ENCODE data around the gene NPDC1.

The NPDC1 gene

DNA sequence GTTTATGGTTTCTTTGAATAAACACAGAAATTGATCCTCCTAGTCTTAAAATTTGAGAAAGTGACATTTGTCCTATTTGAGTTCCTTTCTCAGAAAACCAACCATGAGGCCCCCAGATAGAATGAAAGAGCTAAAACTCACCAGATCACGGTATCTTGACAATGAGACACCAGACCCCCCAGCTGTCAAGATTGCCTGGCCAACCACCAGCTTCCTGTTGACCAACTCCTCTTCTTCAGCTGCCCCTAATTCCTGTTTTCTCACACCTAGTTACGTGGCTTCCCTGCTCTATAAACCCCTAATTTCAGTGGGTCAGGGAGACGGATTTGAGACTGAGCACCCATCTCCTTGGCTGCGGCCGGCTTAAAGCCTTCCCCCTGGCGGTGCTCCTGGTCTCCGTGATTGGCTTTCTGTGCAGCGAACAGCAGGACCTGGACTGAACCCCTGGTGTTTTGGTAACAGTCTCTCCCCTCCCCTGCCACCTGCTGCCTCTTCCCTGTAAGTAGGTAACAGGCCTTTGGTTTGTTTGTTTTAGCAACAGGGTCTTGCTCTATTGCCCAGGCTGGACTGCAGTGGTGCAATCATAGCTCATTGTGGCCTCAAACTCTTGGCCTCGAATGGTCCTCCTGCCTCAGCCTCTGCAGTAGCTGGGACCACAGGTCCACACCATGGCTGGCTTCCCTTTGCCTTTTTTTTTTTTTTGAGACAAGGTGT, 12.7 kb upstream of the NPDC1 start:
- POLR2A ChIA-PET (ENCODE audit: low non-redundant PET) = interaction anchor here (0.6 to 0.7 kb wide), 2 partner anchors 26 to 232 kb away, joined by 3 to 4 read pairs; no protein-coding TSS in a partner anchor
- CTCF ChIA-PET = interaction anchor here (0.5 to 1.5 kb wide), 4 partner anchors 9 to 385 kb away, joined by 3 to 5 read pairs (median 4); no protein-coding TSS in a partner anchor
- H3K27ac ChIP-seq = peak overlapping the region; percentile 49
- no peak for DNase-seq (ENCODE audit: low spot score)
- TF ChIP-seq, protein P1, sequence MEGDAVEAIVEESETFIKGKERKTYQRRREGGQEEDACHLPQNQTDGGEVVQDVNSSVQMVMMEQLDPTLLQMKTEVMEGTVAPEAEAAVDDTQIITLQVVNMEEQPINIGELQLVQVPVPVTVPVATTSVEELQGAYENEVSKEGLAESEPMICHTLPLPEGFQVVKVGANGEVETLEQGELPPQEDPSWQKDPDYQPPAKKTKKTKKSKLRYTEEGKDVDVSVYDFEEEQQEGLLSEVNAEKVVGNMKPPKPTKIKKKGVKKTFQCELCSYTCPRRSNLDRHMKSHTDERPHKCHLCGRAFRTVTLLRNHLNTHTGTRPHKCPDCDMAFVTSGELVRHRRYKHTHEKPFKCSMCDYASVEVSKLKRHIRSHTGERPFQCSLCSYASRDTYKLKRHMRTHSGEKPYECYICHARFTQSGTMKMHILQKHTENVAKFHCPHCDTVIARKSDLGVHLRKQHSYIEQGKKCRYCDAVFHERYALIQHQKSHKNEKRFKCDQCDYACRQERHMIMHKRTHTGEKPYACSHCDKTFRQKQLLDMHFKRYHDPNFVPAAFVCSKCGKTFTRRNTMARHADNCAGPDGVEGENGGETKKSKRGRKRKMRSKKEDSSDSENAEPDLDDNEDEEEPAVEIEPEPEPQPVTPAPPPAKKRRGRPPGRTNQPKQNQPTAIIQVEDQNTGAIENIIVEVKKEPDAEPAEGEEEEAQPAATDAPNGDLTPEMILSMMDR (conservative IDR thresholded peaks at IDR 0.05; ENCODE audit: low read depth) = no peak

DNA sequence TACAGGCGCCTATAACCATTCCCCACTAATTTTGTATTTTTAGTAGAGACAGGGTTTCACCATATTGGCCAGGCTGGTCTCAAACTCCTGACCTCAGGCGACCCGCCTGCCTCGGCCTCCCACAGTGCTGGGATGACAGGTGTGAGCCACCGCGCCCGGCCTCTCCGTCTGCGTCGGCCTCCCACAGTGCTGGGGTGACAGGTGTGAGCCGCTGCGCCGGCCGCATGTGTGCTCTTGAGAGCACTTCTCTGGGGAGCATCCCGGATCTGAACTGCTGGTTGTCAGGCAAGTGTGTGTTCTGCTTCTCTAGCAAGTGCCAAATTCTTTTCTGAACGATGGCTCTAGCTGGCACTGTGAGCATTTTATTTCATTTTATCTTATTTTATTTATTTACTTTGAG, 11.6 kb upstream of the NPDC1 start:
- CTCF ChIA-PET = no interaction called here
- peak overlapping the region; percentile 49 for H3K27ac ChIP-seq
- POLR2A ChIA-PET (ENCODE audit: low non-redundant PET) = no interaction called here
- TF ChIP-seq, protein P1 (conservative IDR thresholded peaks at IDR 0.05; ENCODE audit: low read depth) = no peak
- DNase-seq (ENCODE audit: low spot score) = no peak

DNA sequence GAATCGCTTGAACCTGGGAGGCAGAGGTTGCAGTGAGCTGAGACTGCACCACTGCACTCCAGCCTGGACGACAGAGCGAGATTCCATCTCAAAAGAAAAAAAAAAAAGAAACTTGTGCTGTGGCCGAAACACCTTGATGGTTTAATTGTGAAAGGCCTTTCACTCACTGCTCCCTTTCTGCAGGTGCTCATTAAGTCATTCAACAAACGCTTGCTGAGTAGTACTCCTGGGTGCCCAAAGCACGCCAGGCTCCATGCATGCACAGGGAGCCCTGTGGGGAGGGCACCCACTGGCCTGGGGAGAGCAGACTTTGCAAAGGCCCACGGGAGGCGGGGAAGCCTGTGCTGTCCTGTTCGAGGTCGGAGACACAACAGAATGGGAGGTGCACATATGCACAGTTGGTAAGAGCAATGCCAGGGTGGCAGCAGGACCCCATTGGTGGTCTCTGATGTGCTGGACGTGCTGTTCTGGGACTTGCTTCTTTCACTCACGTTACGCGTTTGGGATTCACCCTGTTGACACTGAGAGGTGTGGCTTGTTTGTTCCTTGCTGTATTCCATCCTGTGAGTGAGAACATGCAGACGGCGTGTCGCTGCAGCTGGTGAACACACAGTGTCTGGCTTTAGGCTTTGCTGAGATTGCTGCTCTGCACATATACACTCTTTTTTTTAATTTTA, 10.9 kb upstream of the NPDC1 start:
- TF ChIP-seq, protein P1 (conservative IDR thresholded peaks at IDR 0.05; ENCODE audit: low read depth) = no peak
- peak overlapping the region; percentile 89 for H3K27ac ChIP-seq
- CTCF ChIA-PET = interaction anchor here (2.0 to 4.9 kb wide), 2 partner anchors 7 to 10 kb away, joined by 27 to 54 read pairs; partner anchors contain the start of gene NPDC1
- DNase-seq (ENCODE audit: low spot score) = no peak
- POLR2A ChIA-PET (ENCODE audit: low non-redundant PET) = interaction anchor here (0.7 kb wide), 1 partner anchor 100 kb away, joined by 6 read pairs; no protein-coding TSS in a partner anchor

DNA sequence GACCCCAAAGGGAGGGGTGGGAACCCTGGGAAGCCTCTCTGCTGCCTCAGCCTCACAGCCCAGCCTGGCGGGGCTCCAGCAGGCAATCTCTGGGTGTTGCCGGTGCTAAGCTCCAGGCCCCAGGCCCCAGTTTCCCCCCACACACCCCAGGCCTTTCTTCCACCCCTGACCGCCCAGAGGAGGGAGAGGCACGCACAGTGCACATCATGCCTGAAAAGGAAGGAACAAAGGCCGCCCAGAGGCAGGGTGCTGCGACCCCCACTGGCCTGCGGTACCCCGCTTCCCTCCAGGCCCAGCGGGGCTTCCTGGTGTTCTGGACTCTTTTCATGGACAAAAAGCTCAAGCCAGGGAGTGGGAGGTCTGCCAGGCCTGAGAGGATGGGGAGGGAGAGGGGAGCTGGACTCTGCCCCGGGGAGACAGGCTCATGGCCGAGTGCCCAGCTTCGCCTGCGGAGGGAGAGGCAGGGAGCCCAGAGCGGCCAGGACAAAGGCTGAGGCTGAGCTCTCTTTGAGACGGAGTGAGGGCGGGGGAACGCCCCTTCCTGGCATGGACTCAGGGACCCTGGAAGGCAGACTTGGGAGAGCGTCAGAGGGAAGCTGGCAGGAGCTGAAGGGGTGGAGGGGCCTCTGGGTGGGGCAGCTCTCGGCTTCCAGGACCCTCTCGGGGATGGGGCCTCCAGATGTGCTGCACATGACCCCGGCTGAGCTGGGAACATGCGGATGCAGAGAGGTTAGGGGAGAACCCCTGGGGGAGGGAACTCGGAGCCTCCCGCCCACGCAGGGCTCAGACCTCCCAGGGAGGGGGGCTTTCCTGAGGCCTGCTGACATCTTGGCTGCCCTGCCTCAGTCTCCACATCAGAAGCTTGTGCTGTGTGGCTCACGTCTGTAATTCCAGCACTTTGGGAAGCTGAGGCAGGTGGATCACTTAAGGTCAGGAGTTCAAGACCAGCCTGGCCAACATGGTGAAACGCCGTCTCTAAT, 9.7 kb upstream of the NPDC1 start:
- TF ChIP-seq, protein P1 (conservative IDR thresholded peaks at IDR 0.05; ENCODE audit: low read depth) = no peak
- ChIA-PET POLR2A (ENCODE audit: low non-redundant PET) (interaction anchor here (0.6 kb wide), 1 partner anchor 12 kb away, joined by 3 read pairs; no protein-coding TSS in a partner anchor), CTCF (interaction anchor here (0.6 to 4.9 kb wide), 8 partner anchors 8 to 80 kb away, joined by 3 to 54 read pairs (median 6); partner anchors contain the start of genes NPDC1 and SAPCD2)
- DNase-seq (ENCODE audit: low spot score) = peak; percentile 53
- peak overlapping the region; percentile 89 for H3K27ac ChIP-seq

DNA sequence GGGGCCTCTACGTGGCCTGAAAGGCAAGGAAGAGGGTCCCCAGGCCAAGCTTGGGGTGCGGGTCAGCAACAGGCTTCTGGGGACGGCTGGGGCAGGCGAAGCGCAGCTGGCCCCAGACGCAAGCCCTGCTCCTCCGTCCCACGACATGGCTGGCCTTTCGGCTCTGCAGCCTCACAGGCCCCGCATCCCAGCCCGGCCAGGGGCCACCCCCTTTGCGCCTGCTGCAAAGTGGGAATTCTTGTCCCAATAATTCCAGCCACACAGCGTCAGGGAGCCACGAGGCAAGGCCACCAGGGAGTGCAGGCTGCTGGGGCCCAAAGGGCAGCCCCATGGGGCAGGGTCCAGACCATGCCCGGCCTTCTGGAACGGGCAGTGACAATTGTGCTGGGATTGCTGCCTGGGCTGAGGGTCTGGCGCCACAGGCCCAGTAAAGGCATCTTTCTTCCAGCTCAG, 9.0 kb upstream of the NPDC1 start:
- POLR2A ChIA-PET (ENCODE audit: low non-redundant PET) = no interaction called here
- TF ChIP-seq, protein P1 (conservative IDR thresholded peaks at IDR 0.05; ENCODE audit: low read depth) = no peak
- no peak for DNase-seq (ENCODE audit: low spot score)
- peak overlapping the region; percentile 89 for H3K27ac ChIP-seq
- CTCF ChIA-PET = interaction anchor here (0.7 to 4.9 kb wide), 5 partner anchors 8 to 19 kb away, joined by 3 to 54 read pairs (median 8); partner anchors contain the start of genes NPDC1 and SAPCD2
